Trophoblast cell (in vitro differentiated cells and primary cell): ENCODE results near the gene DHX34.

Experiments used
- DNase-seq, 2 donors: peaks; one replicate each; pipeline ENCODE4 v3.0.0-alpha.2; 2016
- H2AFZ ChIP-seq: 2 replicates; pipeline ENCODE4 v1.6.1; 2013; ENCODE audit warnings: low read length, moderate library complexity, mild to moderate bottlenecking; ENCODE audit not compliant: insufficient read depth, poor library complexity
- H2AK5ac ChIP-seq: 2 replicates; pipeline ENCODE4 v1.6.1; 2013; ENCODE audit warnings: mild to moderate bottlenecking, low read length
- H2BK120ac ChIP-seq: 2 replicates; pipeline ENCODE4 v1.6.1; 2013; ENCODE audit warnings: low read length, mild to moderate bottlenecking, moderate library complexity; ENCODE audit not compliant: insufficient read depth, poor library complexity
- H2BK12ac ChIP-seq: 2 replicates; pipeline ENCODE4 v1.6.1; 2013; ENCODE audit warnings: mild to moderate bottlenecking, low read length, moderate library complexity
- H2BK5ac ChIP-seq: 2 replicates; pipeline ENCODE4 v1.6.1; 2013; ENCODE audit warnings: low read length, low read depth, moderate library complexity, mild to moderate bottlenecking; ENCODE audit not compliant: poor library complexity
- H3K14ac ChIP-seq: 2 replicates; pipeline ENCODE4 v1.6.1; 2013; ENCODE audit warnings: mild to moderate bottlenecking, low read length
- H3K18ac ChIP-seq: 2 replicates; pipeline ENCODE4 v1.6.1; 2013; ENCODE audit warnings: mild to moderate bottlenecking, low read length
- H3K23ac ChIP-seq: 2 replicates; pipeline ENCODE4 v1.6.1; 2013; ENCODE audit warnings: low read length
- H3K27ac ChIP-seq: 2 replicates; pipeline ENCODE4 v1.5.1; 2013; ENCODE audit warnings: low read depth, mild to moderate bottlenecking, inconsistent platforms, low read length, moderate library complexity
- H3K27me3 ChIP-seq: 2 replicates; pipeline ENCODE4 v1.6.1; 2013; ENCODE audit warnings: inconsistent platforms, mild to moderate bottlenecking, low read length, moderate library complexity; ENCODE audit not compliant: insufficient read depth
- H3K36me3 ChIP-seq, 2 experiments: 1 replicate in 1 of 2; 2 replicates in 1 of 2; pipeline ENCODE4 v1.6.1; 2013; ENCODE audit warnings: low read length in 2 of 2, mild to moderate bottlenecking in 2 of 2, moderate library complexity in 1 of 2; ENCODE audit not compliant: insufficient read depth in 2 of 2, control insufficient read depth in 1 of 2
- H3K4ac ChIP-seq: 2 replicates; pipeline ENCODE4 v1.6.1; 2013; ENCODE audit warnings: low read depth, mild to moderate bottlenecking, low read length, moderate library complexity
- H3K4me1 ChIP-seq, 2 experiments: 1 replicate in 1 of 2; 2 replicates in 1 of 2; pipeline ENCODE4 v1.6.1; 2013; ENCODE audit warnings: low read length in 2 of 2, mild to moderate bottlenecking in 2 of 2, moderate library complexity in 1 of 2; ENCODE audit not compliant: insufficient read depth in 2 of 2, control insufficient read depth in 1 of 2
- H3K4me2 ChIP-seq: 2 replicates; pipeline ENCODE4 v1.6.1; 2013; ENCODE audit warnings: inconsistent platforms, mild to moderate bottlenecking, low read length, moderate library complexity
- H3K4me3 ChIP-seq: 2 replicates; pipeline ENCODE4 v1.5.1; 2013; ENCODE audit warnings: mild to moderate bottlenecking, low read depth, low read length, inconsistent platforms
- H3K79me1 ChIP-seq: one replicate; pipeline ENCODE4 v1.6.1; 2013; ENCODE audit warnings: low read length
- H3K79me2 ChIP-seq: 2 replicates; pipeline ENCODE4 v1.6.1; 2013; ENCODE audit warnings: low read length, mild to moderate bottlenecking; ENCODE audit not compliant: control insufficient read depth, insufficient read depth, poor library complexity
- H3K9ac ChIP-seq: 2 replicates; pipeline ENCODE4 v1.6.1; 2013; ENCODE audit warnings: mild to moderate bottlenecking, low read length
- H3K9me3 ChIP-seq: 2 replicates; pipeline ENCODE4 v1.6.1; 2013; ENCODE audit warnings: low read depth, mild to moderate bottlenecking, control low read depth, inconsistent platforms, low read length; ENCODE audit not compliant: insufficient read depth
- H4K12ac ChIP-seq: 2 replicates; pipeline ENCODE4 v1.6.1; 2013; ENCODE audit warnings: low read depth, mild to moderate bottlenecking, low read length, moderate library complexity
- H4K8ac ChIP-seq: 2 replicates; pipeline ENCODE4 v1.6.1; 2013; ENCODE audit warnings: low read depth, mild to moderate bottlenecking, low read length, moderate library complexity
- H4K91ac ChIP-seq: one replicate; pipeline ENCODE4 v1.6.1; 2013; ENCODE audit warnings: low read depth, mild to moderate bottlenecking, low read length, moderate library complexity
- WGBS: extraction: QIAGEN DNeasy Blood & Tissue Kit; methylation state at CpG from one replicate; pipeline ENCODE4 v1.1.7; 2013; ENCODE audit warnings: missing lambda C conversion rate; ENCODE audit not compliant: insufficient read length, insufficient coverage; ENCODE audit errors: extremely low coverage; 5-methylcytosine and 5-hydroxymethylcytosine counted together

DHX34 gene

GRCh38 chr19:47406711-47407416, 57.7 kb downstream of the DHX34 start:
- no peak overlapping the region for H3K9ac ChIP-seq
- no CpG with 5 or more reads among the region's 47 CpGs for WGBS
- H3K79me1 ChIP-seq, result no peaks in the 10 kb centered on the region
- no peak overlapping the region for H2BK120ac ChIP-seq
- H3K4me1 ChIP-seq, result peaks cover 0 to 3% of the 10 kb centered on the region in 2 experiments
- H4K8ac ChIP-seq, result no peak overlapping the region
- no peaks in the 10 kb centered on the region for H3K79me2 ChIP-seq
- no peak overlapping the region for H2BK12ac ChIP-seq
- H3K23ac ChIP-seq, result no peak overlapping the region
- H3K4me3 ChIP-seq, result no peak overlapping the region
- no peak overlapping the region for H2AFZ ChIP-seq
- DNase-seq, result peak; percentile 21 to 63
- H3K4me2 ChIP-seq, result peak overlapping the region; percentile 19
- H4K12ac ChIP-seq, result no peak overlapping the region
- H2BK5ac ChIP-seq, result no peak overlapping the region
- peaks cover 6% of the 10 kb centered on the region for H3K27me3 ChIP-seq
- no peak overlapping the region for H3K14ac ChIP-seq
- H3K27ac ChIP-seq, result no peak overlapping the region
- H3K9me3 ChIP-seq, result peaks cover 6% of the 10 kb centered on the region
- no peaks in the 10 kb centered on the region for H3K36me3 ChIP-seq
- no peak overlapping the region for H2AK5ac ChIP-seq
- H3K18ac ChIP-seq, result no peak overlapping the region
- H3K4ac ChIP-seq, result no peak overlapping the region
- no peak overlapping the region for H4K91ac ChIP-seq

- no peak overlapping the region for H4K8ac ChIP-seq
- no peak overlapping the region for H2AFZ ChIP-seq
- peaks cover 6% of the 10 kb centered on the region for H3K27me3 ChIP-seq
- no peak overlapping the region for H3K4me2 ChIP-seq
- no peaks in the 10 kb centered on the region for H3K79me2 ChIP-seq
- no peak overlapping the region for H3K14ac ChIP-seq
- H3K23ac ChIP-seq, result no peak overlapping the region
- H2BK120ac ChIP-seq, result no peak overlapping the region
- H3K79me1 ChIP-seq, result no peaks in the 10 kb centered on the region
- H4K12ac ChIP-seq, result no peak overlapping the region
- H2BK12ac ChIP-seq, result no peak overlapping the region
- H3K9me3 ChIP-seq, result peaks cover 6% of the 10 kb centered on the region
- H3K4me3 ChIP-seq, result no peak overlapping the region
- H3K18ac ChIP-seq, result no peak overlapping the region
- WGBS, result no CpG with 5 or more reads among the region's 14 CpGs
- DNase-seq, result no peak
- H4K91ac ChIP-seq, result no peak overlapping the region
- no peak overlapping the region for H3K27ac ChIP-seq
- H3K36me3 ChIP-seq, result no peaks in the 10 kb centered on the region
- no peak overlapping the region for H3K9ac ChIP-seq
- no peak overlapping the region for H2BK5ac ChIP-seq
- peaks cover 0 to 3% of the 10 kb centered on the region in 2 experiments for H3K4me1 ChIP-seq
- H2AK5ac ChIP-seq, result no peak overlapping the region
- H3K4ac ChIP-seq, result no peak overlapping the region
Measured at GRCh38 chr19:47407417-47407774, 58.3 kb downstream of the DHX34 start.

GRCh38 chr19:47408156-47408938, 59.2 kb downstream of the DHX34 start:
- Histone ChIP-seq H3K9me3 (peaks cover 6% of the 10 kb centered on the region), H4K12ac (no peak overlapping the region), H3K18ac (no peak overlapping the region), H3K14ac (no peak overlapping the region), H2AFZ (no peak overlapping the region), H3K23ac (no peak overlapping the region), H3K27me3 (peaks cover 6% of the 10 kb centered on the region), H3K79me2 (no peaks in the 10 kb centered on the region), H3K9ac (peak overlapping the region; percentile 26), H4K91ac (no peak overlapping the region), H3K4me3 (no peak overlapping the region), H2BK120ac (no peak overlapping the region), H3K4me2 (no peak overlapping the region), H3K79me1 (no peaks in the 10 kb centered on the region), H4K8ac (no peak overlapping the region), H3K4me1 (peaks cover 0 to 3% of the 10 kb centered on the region in 2 experiments), H2BK12ac (no peak overlapping the region), H3K27ac (no peak overlapping the region), H3K36me3 (no peaks in the 10 kb centered on the region), H2BK5ac (no peak overlapping the region), H3K4ac (no peak overlapping the region), H2AK5ac (no peak overlapping the region)
- DNase-seq, result no peak
- WGBS, result no CpG with 5 or more reads among the region's 14 CpGs

GRCh38 chr19:47411101-47411500, 62.0 kb downstream of the DHX34 start:
- H3K79me2 ChIP-seq, result no peaks in the 10 kb centered on the region
- WGBS, result no CpG with 5 or more reads among the region's 8 CpGs

More at GRCh38 chr19:47411101-47411500, 62.0 kb downstream of the DHX34 start:
- Histone ChIP-seq H2AK5ac (no peak overlapping the region), H3K23ac (no peak overlapping the region), H3K4ac (no peak overlapping the region), H3K79me1 (no peaks in the 10 kb centered on the region), H3K27ac (no peak overlapping the region), H2BK120ac (no peak overlapping the region), H3K27me3 (peaks cover 10% of the 10 kb centered on the region), H3K9ac (no peak overlapping the region), H3K14ac (no peak overlapping the region), H4K8ac (no peak overlapping the region), H4K91ac (no peak overlapping the region), H2BK12ac (no peak overlapping the region), H3K18ac (no peak overlapping the region), H3K4me1 (peaks cover 0 to 3% of the 10 kb centered on the region in 2 experiments), H3K4me2 (no peak overlapping the region), H4K12ac (no peak overlapping the region), H3K36me3 (no peaks in the 10 kb centered on the region), H2AFZ (no peak overlapping the region), H2BK5ac (no peak overlapping the region), H3K4me3 (no peak overlapping the region), H3K9me3 (peaks cover 7% of the 10 kb centered on the region)
- peak; percentile 63 to 75 for DNase-seq
